HG03378 (cell line): ENCODE data around the gene ASIC3.
"Not testable (repeated sequence)": the region's sequence is repeated elsewhere in the genome, so short reads cannot be mapped to it uniquely, and the experiment has no call there.

Experiments used
- ATAC-seq: cut with Tn5 transposase; IDR thresholded peaks from one replicate; pipeline ENCODE4 v1.9.1; 2021; ENCODE audit warnings: mild to moderate bottlenecking, moderate library complexity; ENCODE audit not compliant: unreplicated experiment

ASIC3 gene

GRCh38 chr7:151013733-151014497, 34.4 kb upstream of the ASIC3 start:
- no peak for ATAC-seq

GRCh38 chr7:151014950-151015349, 33.4 kb upstream of the ASIC3 start:
- ATAC-seq, result no peak

DNA sequence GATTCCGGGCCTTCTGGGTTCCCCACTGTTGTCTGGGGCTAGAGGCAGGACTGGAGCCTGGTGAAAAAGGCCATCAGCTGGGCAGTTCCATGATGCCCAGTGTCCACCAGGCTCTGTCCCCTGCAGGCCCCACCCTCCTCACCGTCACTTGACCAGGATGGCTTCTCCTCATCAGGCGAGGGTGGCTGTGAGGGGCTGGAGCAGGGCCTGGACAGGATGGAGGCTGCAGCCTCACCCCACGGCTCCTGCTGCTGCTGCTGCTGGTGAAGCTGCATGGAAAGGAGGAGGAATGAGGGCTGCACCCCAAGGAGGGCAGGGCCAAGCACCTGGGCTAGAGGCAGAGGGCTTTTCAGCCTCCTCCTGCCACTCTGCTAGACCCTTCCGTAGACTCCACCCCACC, 32.4 kb upstream of the ASIC3 start:
- ATAC-seq, result no peak

GRCh38 chr7:151016505-151016904, 31.8 kb upstream of the ASIC3 start:
- no peak for ATAC-seq

DNA sequence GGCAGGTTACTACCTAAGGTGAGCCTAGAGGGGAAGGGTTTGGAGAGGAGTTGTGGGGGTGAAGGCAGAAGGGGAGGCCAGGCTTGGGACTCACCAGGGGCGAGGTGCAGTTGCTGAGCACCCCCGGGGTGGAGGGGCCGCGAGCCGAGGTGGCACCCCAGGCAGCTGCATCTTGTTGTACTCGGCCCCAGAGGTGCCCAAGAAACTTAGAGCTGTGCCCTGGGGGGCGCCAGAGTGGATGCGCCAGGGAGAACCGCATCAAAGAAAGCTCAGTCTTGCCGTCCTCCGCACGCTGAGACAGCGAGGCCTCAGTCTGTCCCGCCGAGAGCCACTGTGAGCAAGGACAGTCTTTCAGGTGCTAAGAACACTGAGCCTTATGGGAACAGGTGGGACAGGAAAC, 31.4 kb upstream of the ASIC3 start:
- ATAC-seq, result no peak

GRCh38 chr7:151017370-151017952, 30.9 kb upstream of the ASIC3 start:
- no peak for ATAC-seq

DNA sequence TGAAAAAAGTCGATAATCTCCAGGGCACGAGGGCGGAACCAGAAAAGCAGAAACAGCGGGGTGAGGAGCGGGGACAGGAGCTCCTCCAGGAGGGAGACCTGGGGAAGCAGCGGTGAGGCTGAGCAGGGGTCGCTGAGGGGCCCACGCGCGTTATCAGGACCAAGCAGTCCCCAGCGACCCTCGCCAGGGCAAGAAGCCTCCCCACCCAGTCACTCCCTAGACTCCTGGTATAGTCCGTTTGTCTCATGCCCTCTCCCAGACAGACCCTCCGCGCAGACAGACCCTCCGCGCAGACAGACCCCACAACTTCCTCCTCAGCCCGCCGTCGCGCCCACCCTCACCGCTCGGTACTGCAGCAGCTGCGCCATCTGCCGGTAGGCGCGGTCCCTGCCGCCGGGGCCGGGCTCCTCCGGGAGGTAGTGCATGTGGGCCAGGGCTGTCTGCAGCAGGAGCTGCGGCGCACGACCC, 30.3 kb upstream of the ASIC3 start:
- ATAC-seq, result no peak

GRCh38 chr7:151018421-151019129, 29.8 kb upstream of the ASIC3 start:
- no peak for ATAC-seq

- no peak for ATAC-seq
Observed at GRCh38 chr7:151019130-151019447, 29.2 kb upstream of the ASIC3 start.

DNA sequence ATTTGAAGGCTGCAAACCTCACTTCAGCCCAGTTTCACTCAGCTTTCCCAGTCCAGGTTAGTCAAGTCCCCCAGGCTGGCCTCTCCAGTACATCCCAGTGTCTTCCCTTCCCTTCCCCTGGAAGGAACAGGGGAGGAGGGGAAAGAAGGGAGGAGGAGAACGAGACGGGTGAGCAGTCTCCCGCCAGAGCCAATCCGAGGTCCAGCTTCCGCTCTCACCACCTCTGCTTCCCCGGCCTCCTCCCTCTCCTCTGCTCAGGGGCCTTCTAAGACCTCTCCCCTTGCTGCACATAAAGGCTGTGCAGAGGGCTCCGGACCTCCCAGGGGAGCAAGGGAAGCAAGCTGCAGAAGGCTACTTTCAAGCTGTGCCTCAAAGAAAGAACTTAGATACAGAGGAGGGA, 28.1 kb upstream of the ASIC3 start:
- no peak for ATAC-seq

GRCh38 chr7:151023232-151023631, 25.1 kb upstream of the ASIC3 start:
- no peak for ATAC-seq

GRCh38 chr7:151024435-151025056, 23.8 kb upstream of the ASIC3 start, which contains the start of gene ATG9B:
Gene ATG9B, minus strand, starts transcription at chr7:151024494. Its CDS starts 71 bp downstream, at chr7:151024423.
- no peak for ATAC-seq

DNA sequence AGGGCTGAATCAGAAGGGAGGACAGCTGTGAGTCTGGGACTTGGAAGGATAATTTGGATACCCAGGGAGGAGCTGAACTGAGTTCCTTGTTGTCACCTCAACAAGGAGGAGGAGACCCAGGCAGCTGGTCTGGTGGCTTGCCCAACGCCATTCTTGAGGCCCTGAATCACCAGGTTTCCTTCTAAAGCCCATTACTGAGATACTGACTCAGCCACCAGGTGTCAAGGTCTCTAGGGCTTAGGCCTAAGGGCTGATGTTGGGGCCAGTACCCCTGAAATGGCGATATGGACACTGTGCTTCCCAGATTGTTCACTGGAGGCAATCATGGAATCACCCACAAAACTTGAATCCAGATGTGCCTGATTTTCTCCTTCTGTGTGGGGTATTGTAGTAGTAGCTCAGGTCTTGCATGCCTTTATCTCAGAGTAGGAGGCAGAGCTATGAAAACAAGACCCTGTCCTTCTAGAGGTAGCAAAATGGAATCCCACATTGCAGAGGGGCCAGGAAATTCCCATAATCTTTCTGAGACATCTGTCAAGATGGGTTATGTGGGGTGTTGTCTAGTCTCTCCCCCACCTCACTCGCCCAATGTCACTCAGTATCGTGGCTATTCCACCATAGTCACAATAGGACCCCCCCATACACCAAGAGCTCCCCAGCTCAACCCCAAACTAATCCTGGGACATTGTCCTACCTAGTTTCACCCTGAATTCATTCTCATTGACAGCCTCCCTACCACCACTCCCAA, 22.2 kb upstream of the ASIC3 start:
- no peak for ATAC-seq

DNA sequence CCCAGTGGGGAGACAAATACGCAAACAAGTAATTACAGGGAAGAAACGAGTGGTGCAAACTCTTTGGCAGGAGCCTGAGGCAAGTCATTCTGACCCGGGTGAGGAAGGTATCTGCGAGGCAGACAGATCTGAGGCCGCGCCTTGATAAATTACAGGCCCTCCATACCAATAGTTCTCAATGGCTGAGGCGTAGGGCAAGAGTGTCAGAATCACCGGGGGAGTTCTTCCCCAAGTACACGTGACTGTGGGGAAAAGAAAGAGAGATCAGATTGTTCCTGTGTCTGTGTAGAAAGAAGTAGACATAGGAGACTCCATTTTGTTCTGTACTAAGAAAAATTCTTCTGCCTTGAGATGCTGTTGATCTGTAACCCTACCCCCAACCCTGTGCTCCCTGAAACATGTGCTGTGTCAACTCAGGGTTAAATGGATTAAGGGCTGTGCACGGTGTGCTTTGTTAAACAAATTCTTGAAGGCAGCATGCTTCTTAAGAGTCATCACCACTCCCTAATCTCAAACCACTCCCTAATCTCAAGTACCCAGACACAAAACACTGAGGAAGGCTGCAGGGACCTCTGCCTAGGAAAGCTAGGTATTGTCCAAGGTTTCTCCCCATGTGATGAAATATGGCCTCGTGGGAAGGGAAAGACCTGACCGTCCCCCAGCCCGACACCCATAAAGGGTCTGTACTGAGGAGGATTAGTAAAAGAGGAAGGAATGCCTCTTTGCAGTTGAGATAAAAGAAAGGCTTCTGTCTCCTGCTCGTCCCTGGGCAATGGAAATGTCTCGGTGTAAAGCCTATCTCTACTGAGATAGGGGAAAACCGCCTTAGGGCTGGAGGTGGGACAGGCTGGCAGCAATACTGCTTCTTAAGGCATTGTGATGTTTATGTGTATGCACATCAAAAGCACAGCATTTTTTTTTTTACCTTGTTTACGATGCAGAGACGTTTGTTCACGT, 21.3 kb upstream of the ASIC3 start:
- ATAC-seq, result not testable (repeated sequence)

DNA sequence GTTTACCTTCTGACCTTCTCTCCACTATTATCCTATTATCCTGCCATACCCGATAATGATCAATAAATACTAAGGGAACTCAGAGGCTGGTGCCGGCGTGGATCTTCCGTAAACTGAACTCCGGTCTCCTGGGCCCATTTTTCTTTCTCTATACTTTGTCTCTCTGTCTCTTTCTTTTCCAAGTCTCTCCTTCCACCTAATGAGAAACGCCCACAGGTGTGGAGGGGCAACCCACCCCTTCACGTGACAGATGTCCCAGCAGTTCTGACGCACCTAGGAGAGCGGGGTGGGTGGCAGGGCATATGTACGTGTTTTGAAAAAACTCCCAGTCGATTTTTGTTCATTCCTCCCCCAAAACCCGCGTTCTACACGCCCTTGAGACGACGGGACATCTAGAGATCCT, 20.6 kb upstream of the ASIC3 start:
- ATAC-seq, result not testable (repeated sequence)

GRCh38 chr7:151028131-151028947, 20.0 kb upstream of the ASIC3 start, which contains the start of gene ABCB8:
Gene ABCB8, plus strand, starts transcription at chr7:151028450. Its CDS starts 66 bp downstream, at chr7:151028516.
- peak; percentile 94 for ATAC-seq

DNA sequence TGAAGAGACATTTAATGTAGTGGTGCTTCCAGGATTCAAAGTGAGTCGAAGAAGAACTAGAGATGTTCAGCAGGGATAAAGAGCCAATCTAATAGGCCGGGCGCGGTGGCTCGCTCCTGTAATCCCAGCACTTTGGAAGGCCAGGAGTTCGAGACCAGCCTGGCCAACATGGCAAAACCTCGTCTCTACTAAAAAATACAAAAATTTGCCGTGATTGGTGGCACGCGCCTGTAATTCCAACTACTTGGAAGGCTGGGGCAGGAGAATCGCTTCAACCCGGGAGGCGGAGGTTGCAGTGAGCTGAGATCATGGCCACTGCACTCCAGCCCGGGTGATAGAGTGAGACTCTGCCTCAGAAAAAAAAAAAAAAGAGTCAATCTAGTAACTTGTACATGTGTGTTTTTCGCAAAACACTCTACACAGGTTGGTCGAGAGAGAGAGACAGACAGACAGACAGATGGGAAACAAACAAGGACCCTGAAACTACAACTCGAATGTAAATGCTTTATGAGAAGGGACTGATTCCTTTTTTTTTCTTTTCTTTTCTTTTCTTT, 19.3 kb upstream of the ASIC3 start:
- no peak for ATAC-seq

- ATAC-seq, result no peak
Observed at GRCh38 chr7:151031011-151031410, 17.3 kb upstream of the ASIC3 start.
